ENCODE data around the gene RPGR. TPM values are rescaled to one million over a fixed set of nuclear protein-coding genes. Genes with fewer than 3 reads are reported as not detected.

The RPGR gene
- total and polyA plus RNA-seq, 9 of the 15 experiments (the other 6 are each of a cell fraction or from before 2014, with no cell fraction given): 2.1 to 7.9 (median 5.7) TPM

DNA sequence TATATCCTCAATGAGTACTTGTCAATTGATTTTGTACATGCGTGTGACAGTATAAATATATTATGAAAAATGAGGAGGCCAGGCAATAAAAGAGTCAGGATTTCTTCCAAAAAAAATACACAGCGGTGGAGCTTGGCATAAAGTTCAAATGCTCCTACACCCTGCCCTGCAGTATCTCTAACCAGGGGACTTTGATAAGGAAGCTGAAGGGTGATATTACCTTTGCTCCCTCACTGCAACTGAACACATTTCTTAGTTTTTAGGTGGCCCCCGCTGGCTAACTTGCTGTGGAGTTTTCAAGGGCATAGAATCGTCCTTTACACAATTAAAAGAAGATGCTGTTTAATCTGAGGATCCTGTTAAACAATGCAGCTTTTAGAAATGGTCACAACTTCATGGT, 25.1 kb upstream of the RPGR start, which contains the start of gene OTC:
OTC (plus strand) TSS at position 243 of the 400 bp plus-strand sequence; CDS start at position 336, 93 bp downstream.
- H3K27me3 ChIP-seq (ENCODE audit: control insufficient read depth in 2 of 2, insufficient read depth in 2 of 2, low read length in 2 of 2): no peaks in the 10 kb centered on the region
- H3K27ac ChIP-seq (ENCODE audit: extremely low read depth, low read depth, low read length): no peak within 1 kb of the TSS
- ChIA-PET POLR2A (no interaction called here), CTCF (ENCODE audit: low intra/inter-chr PET ratio) (no interaction called here)
- FAIRE-seq: no peak
- BruUV-seq (replicated peaks): no TSS peak
- H3K79me2 ChIP-seq (ENCODE audit: control insufficient read depth, insufficient read depth, low read length): no peaks in the 10 kb centered on the region
- H3K9me3 ChIP-seq (replicated peaks; ENCODE audit: control insufficient read depth, insufficient read depth, low read depth, low read length): no peaks in the 10 kb centered on the region
- H2AFZ ChIP-seq (ENCODE audit: low read depth, low read length): no peak within 1 kb of the TSS
- no peaks in the 10 kb centered on the region for H3K4me1 ChIP-seq (replicated peaks in 1 of 2; ENCODE audit: control insufficient read depth in 2 of 2, insufficient read depth in 2 of 2, low read length in 2 of 2)
- no peak within 1 kb of the TSS for H3K4me3 ChIP-seq
- WGBS (ENCODE audit: insufficient coverage, low coverage, missing lambda C conversion rate): 2% methylated on average over 4 of the region's 4 CpGs
- H3K36me3 ChIP-seq (ENCODE audit: control insufficient read depth, insufficient read depth, low read length): no peaks in the 10 kb centered on the region
- intact Hi-C loops (cut with micrococcal nuclease): no loop called here
- in situ Hi-C loops (cut with MboI): no loop called here
- no peaks in the 10 kb centered on the region for H4K20me1 ChIP-seq (replicated peaks; ENCODE audit: control insufficient read depth, insufficient read depth, low read length)
- no peak for DNase-seq (ENCODE audit: extremely low read depth in 1 of 4, low spot score in 3 of 4)
- H3K4me2 ChIP-seq (ENCODE audit: insufficient read depth, low read length): no peak within 1 kb of the TSS
- no peak for ATAC-seq
- no peaks in the 10 kb centered on the region for H3K9me1 ChIP-seq (ENCODE audit: control insufficient read depth, insufficient read depth, low read length)
- H3K9ac ChIP-seq (ENCODE audit: insufficient read depth in 1 of 2, low read depth in 2 of 2, low read length in 2 of 2): no peak within 1 kb of the TSS
- no peak for TF ChIP-seq TRIM28 (IDR thresholded peaks at IDR 0.05)
- no peak for TF ChIP-seq PTBP1 (IDR thresholded peaks at IDR 0.05; ENCODE audit: low read depth, low read length)
- no peak for TF ChIP-seq MLLT1 (IDR thresholded peaks at IDR 0.05)
- TF ChIP-seq, protein P1, sequence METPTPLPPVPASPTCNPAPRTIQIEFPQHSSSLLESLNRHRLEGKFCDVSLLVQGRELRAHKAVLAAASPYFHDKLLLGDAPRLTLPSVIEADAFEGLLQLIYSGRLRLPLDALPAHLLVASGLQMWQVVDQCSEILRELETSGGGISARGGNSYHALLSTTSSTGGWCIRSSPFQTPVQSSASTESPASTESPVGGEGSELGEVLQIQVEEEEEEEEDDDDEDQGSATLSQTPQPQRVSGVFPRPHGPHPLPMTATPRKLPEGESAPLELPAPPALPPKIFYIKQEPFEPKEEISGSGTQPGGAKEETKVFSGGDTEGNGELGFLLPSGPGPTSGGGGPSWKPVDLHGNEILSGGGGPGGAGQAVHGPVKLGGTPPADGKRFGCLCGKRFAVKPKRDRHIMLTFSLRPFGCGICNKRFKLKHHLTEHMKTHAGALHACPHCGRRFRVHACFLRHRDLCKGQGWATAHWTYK (CRISPR knock-in tag; IDR thresholded peaks at IDR 0.05): no peak
- TF ChIP-seq ZC3H4 (CRISPR knock-in tag; IDR thresholded peaks at IDR 0.05; ENCODE audit: borderline replicate concordance): no peak
- TF ChIP-seq, protein P2, sequence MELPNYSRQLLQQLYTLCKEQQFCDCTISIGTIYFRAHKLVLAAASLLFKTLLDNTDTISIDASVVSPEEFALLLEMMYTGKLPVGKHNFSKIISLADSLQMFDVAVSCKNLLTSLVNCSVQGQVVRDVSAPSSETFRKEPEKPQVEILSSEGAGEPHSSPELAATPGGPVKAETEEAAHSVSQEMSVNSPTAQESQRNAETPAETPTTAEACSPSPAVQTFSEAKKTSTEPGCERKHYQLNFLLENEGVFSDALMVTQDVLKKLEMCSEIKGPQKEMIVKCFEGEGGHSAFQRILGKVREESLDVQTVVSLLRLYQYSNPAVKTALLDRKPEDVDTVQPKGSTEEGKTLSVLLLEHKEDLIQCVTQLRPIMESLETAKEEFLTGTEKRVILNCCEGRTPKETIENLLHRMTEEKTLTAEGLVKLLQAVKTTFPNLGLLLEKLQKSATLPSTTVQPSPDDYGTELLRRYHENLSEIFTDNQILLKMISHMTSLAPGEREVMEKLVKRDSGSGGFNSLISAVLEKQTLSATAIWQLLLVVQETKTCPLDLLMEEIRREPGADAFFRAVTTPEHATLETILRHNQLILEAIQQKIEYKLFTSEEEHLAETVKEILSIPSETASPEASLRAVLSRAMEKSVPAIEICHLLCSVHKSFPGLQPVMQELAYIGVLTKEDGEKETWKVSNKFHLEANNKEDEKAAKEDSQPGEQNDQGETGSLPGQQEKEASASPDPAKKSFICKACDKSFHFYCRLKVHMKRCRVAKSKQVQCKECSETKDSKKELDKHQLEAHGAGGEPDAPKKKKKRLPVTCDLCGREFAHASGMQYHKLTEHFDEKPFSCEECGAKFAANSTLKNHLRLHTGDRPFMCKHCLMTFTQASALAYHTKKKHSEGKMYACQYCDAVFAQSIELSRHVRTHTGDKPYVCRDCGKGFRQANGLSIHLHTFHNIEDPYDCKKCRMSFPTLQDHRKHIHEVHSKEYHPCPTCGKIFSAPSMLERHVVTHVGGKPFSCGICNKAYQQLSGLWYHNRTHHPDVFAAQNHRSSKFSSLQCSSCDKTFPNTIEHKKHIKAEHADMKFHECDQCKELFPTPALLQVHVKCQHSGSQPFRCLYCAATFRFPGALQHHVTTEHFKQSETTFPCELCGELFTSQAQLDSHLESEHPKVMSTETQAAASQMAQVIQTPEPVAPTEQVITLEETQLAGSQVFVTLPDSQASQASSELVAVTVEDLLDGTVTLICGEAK (IDR thresholded peaks at IDR 0.05): no peak
- TF ChIP-seq, protein P2 (CRISPR knock-in tag; IDR thresholded peaks at IDR 0.05): no peak
